ENCODE results near the gene SCLT1.
A peak's percentile ranks its signal among the peaks of the same experiment; 100 is the strongest.
"Not testable (repeated sequence)": the region's sequence is repeated elsewhere in the genome, so short reads cannot be mapped to it uniquely, and the experiment has no call there.

SCLT1 gene

DNA sequence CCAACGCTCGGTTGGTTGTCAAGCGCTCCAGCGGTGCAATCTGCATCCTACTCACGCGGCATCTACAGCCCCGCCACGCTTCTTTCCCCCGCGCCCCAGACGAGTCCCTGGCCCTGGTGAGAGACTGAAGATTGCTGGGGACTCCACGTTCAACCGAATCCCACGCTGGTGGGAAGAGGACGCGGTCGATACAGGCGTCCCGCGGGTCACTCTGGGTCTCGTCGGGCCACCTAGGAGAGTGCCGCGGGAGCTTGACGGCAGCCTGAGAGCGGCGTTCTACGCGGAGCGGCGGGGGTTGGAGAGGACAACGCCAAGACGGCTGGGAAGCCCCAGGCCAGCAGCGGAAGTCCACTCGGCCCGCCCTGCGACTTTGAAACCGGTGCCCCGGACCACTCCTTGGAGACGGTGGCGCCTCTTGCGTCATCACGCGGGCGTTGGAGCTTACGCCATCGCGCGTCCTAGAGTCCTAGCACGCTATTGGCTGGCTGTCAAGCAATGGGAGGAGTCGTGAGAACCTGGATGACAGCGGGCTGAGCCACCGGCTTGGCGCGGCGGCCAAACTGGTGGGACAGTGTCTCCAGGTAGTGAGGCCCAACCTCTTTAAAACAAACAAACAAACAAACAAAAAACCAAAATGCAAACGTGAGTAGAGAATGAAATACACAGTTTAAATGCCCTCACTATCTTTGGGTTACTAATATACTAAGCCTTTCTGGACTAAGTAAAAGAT lies at the start of gene SCLT1:
SCLT1 (minus strand) TSS at position 349 of the 730 bp plus-strand sequence. CDS start 436 bp downstream, outside the sequence.
- DNase-seq, result peak; percentile 97

DNA sequence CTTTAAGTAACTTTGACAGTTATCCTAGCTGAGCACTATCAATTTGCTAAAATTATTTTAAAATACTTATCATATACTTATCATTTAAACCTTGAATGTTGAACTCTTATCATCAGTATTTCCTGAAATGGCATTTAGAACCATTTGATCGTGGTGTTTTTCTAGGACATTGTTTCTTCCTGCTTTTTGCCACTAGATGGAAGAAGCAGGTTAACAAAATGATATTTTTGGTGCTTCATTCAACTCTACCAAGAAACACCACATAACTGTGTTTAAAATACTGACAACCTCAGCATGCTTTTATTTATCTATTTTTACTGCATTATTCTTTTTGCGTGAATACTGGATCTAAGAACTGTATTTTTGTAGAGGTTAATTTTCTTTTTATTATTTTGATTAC lies 47.2 kb upstream of the SCLT1 start:
- no peak for DNase-seq

DNA sequence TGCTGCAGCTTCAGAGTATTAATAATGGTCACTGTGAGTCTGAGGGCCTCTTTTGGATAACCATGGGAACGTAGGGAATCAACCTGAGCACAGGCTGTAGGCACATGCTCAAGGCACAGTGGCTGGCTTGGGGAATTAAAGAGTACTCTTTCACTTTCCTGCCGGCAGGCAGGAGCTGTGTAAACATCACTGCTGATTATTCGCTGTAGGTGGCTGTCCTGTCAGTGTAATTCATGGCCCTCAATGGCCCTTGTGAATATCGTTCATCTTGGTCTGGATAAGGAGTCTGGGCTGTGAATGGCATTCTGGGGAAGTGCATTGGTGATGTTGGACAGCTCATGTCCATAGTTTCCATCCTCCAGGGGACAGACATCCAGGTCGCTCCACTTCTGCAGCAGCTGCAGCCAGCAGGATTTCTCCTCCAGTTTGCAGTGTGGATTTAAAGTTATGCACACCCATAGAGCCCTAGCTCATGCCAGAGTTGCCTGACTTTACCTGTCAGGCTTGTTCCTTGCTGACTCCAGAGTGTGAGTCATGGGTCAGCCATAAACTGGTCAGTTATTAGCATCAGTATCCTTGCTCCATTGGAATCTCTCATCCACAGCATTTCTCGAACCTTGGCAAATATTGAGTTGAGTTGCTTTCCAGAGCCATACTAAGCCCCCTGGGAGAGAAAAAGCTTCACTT lies 45.6 kb upstream of the SCLT1 start:
- DNase-seq, result no peak

DNA sequence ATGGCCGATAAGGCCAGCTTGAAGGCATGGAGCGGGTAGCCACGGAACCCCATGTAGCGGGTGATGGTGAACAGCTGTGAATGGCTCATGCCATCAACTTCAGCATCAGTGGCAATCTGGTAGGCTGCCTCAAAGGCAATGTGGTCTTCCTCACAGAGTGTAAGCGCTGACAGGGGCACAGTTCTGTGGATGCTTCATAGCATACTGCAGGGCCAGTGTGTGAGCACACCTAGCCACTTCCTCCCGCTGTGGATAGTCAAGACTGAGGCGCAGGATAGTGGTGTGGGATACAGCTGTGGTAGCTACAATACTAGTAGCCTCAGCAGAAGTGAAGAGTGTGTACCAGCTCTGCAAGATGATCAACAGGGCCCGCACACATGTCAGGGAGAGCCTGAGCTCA lies 43.1 kb upstream of the SCLT1 start:
- no peak for DNase-seq

DNA sequence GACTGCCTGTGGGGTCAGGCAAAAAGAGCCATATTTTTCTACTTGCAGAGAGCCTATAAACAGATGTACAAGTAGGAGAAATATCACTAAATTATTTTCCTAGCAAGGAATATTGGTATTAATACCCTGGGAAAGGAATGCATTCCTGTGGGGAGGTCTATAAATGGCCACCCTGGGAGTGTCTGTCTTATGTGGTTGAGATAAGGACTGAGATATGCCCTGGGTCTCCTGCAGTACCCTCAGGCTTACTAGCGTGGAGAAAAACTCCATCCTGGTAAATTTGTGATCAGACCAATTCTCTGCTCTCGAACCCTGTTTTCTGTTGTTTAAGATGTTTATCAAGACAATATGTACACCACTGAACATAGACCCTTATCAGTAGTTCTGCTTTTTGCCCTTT lies 38.0 kb upstream of the SCLT1 start:
- DNase-seq, result no peak

DNA sequence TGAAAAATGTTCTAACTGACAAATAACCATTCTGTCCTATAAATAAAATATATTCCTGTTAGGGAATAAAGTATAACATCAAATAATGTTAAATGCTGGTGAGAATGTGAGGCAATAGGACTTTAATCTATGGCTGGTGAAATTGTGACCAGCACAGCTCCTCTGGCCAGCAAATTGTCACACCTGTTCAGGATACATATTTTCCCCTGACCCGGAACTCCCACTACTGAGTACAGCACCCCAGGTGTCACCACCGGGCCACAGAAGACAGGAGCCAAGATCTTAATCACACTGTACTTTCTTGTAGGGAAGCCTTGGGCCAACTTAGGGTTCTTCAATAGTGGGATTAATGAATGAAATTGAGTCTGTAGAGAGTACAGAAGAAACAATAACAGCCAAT lies 35.8 kb upstream of the SCLT1 start:
- DNase-seq, result no peak

DNA sequence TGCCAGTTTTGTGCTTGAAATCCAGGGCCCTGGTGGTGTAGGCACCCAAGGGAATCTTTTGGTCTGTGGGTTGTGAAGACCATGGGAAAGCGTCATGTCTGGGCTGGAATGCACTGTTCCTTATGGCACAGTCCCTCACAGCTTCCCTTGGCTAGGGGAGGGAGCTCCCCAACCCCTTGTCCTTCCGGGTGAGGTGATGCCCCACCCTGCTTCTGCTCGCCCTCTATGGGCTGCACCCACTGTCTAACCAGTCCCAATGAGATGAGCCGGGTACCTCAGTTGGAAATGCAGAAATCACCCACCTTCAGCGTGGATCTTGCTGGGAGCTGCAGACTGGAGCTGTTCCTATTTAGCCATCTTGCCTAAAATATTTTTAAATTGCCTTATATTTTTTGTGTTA lies 33.3 kb upstream of the SCLT1 start:
- not testable (repeated sequence) for DNase-seq

DNA sequence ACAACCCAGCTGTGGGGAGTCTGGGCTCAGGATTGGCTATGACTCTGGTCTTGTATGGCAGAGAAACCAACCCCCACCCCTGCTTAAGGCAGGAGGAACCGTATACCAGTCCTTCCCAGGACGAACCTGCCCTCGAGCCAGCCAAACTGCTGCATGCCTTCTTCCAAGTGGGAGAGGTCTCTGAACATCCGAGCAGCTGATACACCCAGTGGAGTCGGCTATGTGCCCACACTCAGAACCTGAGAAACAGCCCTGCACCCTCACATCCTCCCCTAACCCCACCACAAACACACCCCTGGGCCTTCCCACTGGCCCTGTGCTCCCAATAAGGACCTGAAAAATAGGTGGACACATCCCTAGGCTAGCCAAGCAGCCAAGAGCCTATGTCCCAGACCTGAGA lies 24.4 kb upstream of the SCLT1 start:
- DNase-seq, result no peak

DNA sequence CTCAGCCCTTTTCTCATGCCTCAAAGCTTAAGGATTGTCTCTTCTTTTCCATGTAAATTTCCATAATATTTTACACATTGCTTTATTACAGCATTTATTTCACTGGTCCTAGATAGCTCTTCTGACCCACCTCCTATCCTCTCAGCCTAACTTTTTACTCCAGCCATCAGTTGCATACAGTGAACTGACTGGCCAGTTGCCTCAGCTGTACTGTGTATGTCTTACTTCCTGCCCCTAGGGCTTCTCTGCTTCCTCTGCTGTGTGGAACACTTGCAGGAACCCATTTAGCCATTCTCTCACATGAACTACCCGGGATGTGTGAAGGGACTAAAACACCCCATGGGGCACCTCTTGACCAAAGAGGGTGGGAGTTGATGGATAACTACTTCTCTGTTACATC lies 20.6 kb upstream of the SCLT1 start:
- DNase-seq, result no peak

DNA sequence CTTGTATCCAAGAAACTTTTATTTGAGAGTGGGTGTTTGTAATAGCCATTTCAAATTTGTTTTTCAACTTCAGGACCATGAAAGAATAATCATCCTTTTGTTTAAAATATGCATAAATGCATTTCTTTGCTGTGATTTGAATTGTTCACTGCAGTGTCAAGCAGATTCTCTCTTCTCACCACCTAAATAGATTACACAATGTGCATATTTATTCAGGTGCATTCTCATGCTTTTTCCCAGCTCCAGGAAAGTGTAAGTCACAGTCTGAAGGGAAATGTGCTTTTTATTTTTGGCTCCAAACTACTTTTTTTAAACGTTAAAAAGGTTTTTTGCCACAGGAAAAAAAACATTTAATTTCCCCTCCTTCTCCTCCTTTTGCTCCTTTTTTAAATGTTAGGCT lies 20.1 kb upstream of the SCLT1 start:
- DNase-seq, result no peak

DNA sequence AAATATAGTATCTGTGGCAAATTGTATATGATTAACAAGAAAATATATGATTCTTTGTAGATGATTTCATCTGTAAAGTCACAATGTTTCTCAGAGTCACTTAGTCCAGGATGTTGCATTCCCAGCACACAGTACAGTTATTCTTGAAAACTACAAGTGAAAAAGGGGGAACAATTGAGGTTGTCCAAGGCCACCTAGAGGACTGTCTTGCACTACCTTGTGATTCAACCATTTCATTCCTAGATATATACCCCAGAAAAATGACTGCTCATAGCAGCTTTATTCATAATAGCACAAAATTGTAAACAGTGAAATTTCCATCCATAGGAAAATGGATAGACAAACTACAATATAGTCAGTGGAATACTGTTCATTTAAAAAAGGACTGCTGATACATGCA lies 18.6 kb upstream of the SCLT1 start:
- DNase-seq, result no peak

DNA sequence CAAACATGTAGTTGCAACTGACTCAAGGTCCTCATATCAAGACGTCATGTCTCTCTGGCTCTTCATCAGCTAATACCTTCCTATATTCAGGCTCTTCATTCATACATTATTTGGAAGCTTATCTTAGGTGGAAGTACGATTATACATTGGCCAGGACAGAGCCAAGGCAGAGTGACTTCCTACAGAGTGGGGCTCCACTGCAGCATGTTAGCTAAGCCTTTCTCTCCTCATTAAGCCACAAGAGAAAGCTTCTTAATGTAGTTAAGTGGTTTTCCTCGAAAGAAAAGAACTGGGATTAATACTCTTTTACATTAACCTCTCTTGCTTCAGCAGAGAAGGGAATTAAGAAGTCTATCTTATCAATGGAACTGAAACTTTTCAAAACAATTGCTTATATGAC lies 17.6 kb upstream of the SCLT1 start:
- no peak for DNase-seq

DNA sequence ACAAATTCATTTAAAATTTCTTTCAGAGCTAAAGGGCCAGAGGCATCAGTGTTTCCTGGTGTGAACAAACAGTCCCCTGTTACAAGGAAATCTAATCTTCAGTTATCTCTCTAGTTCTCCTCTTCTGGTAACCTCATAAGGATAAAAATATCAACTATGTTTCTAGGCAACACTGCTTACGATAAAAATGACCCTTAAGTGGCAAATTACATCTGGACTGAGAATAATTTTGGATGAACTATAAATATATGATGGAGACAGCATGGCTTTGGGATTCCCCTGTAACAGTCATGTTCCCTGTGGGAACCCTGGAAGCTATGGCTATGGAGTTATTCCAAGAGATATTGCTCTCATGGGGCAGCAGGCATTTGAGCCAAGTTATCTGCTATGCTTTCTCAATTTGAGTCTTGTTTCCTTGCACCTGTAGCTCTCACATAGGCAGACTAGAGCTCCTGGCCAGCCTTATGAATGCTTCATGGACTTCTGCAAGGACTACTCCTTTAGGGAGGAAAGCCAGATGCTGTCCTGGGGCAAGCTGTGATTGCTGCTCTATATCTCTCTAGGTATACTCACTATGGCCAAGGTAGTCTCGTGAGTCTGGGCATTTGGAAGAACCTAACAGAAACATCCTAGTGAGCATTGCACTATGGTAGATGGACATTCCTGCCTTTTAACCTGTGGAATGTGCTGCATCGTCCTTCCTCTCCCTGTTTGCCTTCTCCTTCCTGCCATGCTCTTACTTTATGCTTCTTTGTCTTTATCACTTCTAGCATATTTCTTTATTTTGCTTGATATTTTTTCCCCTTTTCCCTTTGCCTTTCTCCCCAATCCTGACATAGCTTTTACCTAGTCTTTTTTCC lies 16.9 kb upstream of the SCLT1 start:
- no peak for DNase-seq

DNA sequence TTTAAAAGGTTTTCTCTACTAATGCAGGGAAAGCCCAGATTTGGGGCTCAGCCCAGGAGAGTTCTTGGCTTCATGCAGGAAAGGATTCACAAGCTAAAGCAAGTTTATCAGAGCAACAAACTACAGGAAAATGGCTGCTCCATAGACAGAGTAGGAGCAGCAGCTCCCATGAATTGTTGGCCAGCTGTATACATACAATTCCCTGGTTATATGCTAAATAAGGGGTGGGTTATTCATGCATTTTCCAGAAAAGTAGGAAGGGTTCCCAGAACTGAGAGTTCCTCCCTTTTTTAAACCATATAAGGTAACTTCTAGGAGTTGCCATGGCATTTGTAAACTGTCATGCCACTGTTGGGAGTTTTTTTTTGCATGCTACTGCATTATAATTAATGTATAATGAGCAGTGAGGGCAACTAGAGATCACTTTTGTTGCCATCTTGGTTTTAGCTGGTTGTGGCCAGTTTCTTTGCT lies 5.2 kb upstream of the SCLT1 start:
- DNase-seq, result no peak

DNA sequence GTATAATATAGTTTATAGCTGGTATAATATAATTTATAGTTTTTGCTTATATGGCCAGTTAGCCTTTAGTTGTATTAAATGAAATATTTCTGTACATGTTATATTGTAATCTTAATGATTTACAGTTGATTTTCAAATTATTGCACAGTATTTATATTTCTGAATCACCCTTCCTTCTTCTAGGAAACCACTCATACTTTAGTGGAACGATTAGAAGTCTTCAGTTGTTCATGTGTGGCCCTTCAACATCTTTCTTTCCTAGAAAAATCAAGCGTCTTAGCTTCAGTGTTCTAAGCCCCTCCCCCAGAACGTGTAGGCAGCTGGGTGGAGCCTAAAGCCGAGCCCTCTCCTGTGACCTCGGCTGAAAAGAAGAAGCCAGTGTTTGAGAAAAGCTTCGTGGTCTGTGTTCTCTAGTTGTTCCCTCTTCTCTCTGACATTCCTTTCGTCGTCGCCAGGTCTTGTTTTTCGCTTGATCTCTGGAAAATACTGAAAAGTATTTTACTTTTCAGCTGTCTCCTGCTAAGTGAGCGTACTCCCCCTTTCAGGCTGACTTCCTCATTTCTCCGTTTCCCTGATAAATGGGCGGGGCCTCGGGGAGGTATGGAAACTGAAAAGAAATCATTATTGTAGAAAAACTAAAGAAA lies 2.6 kb upstream of the SCLT1 start, which contains the start of gene C4orf33:
C4orf33 (plus strand) TSS at position 342 of the 644 bp plus-strand sequence. CDS start 6,459 bp downstream, outside the sequence.
- peak; percentile 80 for DNase-seq

DNA sequence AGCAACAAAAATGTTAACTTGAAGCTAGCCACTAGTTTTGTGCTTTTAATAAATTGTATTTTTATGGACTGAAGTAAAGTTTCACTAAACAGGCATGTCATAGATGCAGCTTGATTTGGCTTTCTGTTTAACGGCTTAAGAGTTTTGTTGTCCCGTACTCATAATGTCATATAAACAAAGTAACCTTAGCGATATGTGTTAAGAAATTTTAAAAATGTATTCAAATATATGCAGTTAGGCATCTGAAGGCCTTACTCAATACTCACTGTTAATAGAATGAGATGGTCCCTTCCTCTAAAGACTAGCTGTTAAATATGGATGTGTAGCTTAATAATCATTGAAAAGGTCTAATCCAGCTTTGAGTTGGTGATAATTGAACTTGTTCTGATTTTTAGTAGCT lies 1.0 kb upstream of the SCLT1 start:
- DNase-seq, result no peak

DNA sequence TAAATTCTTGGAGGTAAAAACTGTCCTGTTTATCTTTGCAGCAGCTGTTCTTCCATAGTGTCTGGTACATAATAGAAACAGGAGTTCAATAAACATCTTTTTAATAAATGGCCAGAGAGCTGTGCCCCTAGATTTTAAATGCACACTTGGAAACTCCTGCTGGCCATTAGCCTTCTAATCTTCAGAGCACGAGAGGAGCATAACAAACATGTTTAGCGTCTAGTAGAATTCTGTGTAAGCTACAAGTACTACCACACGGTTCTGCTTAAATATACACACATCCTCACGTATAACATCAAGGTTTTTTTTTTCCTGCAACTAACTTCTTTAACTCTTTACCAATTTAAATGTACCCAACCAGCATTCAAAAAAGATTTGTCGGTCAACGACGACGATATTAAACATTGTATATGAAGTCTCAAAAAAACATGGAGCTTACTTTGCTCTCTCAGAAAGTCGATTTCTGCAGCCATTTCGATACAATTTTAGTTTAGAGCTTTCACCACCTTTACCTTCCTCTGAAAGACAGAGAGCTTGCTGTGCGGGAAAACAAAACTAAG lies 628 bp downstream of the SCLT1 start:
- DNase-seq, result no peak

DNA sequence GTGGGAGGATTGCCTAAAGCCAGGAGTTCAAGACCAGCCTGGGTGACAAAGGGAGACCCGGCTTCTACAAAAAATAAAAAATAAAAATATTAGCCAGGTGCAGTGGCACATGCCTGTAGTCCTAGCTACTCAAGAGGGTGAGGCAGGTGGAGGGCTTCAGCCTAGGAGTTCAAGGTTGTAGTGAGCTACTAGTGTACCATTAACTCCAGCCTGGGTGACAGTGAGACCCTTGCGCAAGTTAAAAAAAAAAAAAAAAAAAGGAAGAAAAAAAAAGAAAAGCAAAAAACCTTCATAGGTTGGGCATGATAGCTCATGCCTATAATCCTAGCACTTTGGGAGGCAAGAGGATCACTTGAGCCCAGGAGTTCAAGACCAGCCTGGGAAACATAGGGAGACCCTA lies 5.8 kb downstream of the SCLT1 start:
- no peak for DNase-seq

DNA sequence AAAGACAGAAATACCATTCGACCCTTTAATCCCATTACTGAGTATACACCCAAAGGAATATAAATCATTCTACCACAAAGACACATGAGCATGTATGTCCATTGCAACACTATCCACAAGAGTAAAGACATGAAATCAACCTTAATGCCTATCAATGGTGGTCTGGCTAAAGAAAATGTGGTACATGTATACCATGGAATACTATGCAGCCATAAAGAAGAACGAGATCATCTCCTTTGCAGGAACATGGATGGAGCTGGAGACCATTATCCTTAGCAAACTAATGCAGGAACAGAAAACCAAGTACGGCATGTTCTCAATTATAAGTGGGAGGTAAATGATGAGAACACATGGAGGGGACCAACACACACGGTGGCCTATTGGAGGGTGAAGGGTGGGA lies 7.9 kb downstream of the SCLT1 start:
- DNase-seq, result no peak

DNA sequence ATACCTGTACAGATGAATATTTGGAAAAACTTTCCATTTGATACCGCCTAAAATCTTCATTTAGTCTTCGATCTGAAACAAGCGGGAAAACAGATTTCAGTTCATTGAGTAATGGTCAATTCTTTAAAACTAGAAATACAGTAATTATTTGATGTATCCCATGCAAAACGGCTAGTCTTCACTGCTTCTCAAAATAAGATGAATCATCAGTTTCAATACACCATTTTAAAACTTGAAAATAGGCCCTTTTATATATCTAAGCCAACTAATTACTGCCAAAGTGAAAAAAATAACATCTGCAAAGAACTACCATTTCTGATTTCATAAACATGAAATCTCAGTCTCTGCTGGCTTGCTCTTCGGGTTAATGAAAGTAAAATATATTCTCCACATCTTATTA lies 11.0 kb downstream of the SCLT1 start:
- DNase-seq, result no peak

DNA sequence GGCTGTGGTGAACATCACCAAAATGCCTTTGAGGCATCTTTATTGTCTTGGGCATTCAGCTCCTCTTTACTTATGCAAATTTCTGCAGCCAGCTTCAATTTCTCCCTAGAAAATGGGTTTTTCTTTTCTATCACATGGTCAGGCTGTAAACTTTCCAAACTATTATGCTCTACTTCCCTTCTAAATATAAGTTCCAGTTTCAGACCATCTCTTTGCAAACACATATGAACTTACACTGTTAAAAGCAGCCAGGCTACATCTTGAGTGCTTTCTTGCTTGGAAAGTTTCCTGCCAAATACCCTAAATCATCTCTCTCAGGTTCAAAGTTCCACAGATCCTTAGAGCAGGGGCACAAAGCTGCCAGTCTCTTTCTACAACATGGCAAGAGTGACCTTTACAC lies 13.2 kb downstream of the SCLT1 start:
- DNase-seq, result no peak

DNA sequence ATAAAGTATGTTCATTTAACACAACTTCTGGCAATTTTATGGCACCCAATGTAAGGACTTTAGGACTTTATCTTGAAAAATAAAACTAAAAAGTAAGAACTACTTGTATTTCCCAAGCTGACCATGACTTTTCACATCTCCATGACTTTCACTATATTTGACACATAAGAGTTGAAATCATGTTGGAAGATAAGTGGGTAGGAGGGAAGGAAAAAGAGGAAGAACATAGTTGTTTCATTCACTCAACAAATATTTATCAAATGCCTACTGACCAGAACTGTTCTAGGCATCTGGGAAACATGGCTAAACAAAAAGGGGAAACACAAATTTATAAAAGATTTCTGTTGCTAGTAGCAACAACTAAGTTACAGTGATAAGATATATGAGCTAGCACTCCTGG lies 16.0 kb downstream of the SCLT1 start:
- DNase-seq, result no peak

DNA sequence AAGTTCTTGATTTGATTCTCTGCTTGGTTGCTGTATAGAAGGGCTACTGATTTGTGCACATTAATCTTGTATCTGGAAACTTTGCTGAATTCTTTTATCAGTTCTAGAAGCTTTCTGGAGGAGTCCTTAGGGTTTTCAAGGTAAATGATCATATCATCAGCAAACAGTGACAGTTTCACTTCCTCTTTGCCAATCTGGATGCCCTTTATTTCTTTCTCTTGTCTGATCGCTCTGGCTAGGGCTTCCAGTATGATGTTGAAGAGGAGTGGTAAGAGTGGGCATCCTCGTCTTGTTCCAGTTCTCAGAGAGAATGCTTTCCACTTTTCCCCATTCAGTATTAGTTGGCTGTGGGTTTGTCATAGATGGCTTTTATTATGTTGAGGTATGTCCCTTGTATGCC lies 23.8 kb downstream of the SCLT1 start:
- not testable (repeated sequence) for DNase-seq
